Upper lobe of left lung (tissue), 4 donors: ENCODE data around the gene KITLG.

Experiments used
- POLR2A ChIP-seq, 4 donors: fragments of 450-650 bp; IDR thresholded peaks; one replicate each; pipeline ENCODE4 v1.5.1; 2016 to 2017; ENCODE audit warnings: antibody characterized with exemption in 4 of 4, mild to moderate bottlenecking in 2 of 4
- POLR2AphosphoS5 ChIP-seq, 2 donors: sonication (generic); formaldehyde crosslinking; IDR thresholded peaks; one replicate each; pipeline ENCODE4 v1.5.1; 2017; ENCODE audit warnings: antibody characterized with exemption in 2 of 2
- TF ChIP-seq, protein P1 (sequence below), 6 experiments: fragments of 450-650 bp in 4 of 6; fragments of 200-600 bp in 2 of 6; sonication (generic) in 2 of 6; IDR thresholded peaks; one replicate each; pipeline ENCODE4 v1.5.1; 2016 to 2019; ENCODE audit warnings: antibody characterized with exemption in 6 of 6

DNA sequence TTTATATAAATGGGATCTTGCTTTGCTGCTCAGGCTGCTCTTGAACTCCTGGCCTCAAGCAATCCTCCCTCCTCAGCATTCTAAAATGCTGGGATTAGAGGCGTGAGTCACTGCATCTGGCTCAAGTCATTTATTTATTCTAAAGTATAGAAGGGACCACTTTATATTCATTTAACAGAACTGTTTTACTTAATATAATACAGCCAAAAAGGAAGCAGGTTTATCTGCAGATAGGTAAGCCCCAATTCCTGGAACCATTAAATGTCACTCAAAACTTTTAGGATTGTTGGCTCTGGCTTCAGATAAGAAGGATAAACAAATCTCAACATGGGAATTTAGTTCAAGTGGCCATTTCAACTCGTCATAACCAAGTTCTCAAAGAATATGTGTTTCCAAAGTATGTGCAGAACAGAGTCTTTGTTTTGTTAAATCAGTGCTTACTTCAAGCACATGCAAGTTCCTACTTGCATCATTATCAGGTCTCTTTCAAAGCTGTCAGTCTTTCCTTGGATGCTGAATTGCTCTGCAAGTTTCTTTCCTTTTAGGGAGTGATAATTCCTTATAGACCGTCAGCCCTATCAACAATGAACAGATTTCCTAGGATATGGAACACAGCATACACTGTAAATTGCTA, 60.4 kb downstream of the KITLG start:
- TF ChIP-seq POLR2AphosphoS5 (IDR thresholded peaks at IDR 0.05) (peak in 1 of 2 donors; percentile 38), POLR2A (IDR thresholded peaks at IDR 0.05) (no peak)
- TF ChIP-seq, protein P1, sequence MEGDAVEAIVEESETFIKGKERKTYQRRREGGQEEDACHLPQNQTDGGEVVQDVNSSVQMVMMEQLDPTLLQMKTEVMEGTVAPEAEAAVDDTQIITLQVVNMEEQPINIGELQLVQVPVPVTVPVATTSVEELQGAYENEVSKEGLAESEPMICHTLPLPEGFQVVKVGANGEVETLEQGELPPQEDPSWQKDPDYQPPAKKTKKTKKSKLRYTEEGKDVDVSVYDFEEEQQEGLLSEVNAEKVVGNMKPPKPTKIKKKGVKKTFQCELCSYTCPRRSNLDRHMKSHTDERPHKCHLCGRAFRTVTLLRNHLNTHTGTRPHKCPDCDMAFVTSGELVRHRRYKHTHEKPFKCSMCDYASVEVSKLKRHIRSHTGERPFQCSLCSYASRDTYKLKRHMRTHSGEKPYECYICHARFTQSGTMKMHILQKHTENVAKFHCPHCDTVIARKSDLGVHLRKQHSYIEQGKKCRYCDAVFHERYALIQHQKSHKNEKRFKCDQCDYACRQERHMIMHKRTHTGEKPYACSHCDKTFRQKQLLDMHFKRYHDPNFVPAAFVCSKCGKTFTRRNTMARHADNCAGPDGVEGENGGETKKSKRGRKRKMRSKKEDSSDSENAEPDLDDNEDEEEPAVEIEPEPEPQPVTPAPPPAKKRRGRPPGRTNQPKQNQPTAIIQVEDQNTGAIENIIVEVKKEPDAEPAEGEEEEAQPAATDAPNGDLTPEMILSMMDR (IDR thresholded peaks at IDR 0.05): no peak
